ENCODE data around the gene NLRP7.
"Not testable (repeated sequence)": the region's sequence is repeated elsewhere in the genome, so short reads cannot be mapped to it uniquely, and the experiment has no call there.

The NLRP7 gene

DNA sequence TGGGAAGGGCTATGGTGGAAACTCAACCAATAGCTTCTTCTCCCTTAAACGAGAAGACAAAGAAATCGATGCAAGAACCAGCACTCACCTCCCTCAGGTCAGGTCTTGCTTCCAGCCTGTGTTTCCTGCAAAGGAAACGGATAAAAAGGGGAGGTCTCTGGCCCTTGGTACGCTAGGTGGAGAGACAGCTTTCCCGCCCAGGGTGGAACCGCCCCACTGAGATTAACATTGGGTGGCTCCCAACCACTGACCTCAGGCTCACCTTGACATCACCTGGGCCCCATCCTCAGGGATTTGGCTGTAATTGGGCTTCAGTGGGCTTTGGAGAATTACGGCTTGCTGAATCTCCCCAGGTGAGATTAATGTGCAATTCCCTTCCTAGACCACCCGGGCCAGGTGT, at the start of gene NLRP7:
Gene NLRP7 (minus strand): TSS at position 150 of the 400 bp plus-strand sequence.
- no peak for DNase-seq (ENCODE audit: low spot score)

GRCh38 chr19:54995561-54995960, 48.2 kb upstream of the NLRP7 start:
- no peak for DNase-seq (ENCODE audit: low spot score)

- DNase-seq (ENCODE audit: low spot score) = not testable (repeated sequence)
These were observed 42.2 kb upstream of the NLRP7 start for GRCh38 chr19:54989531-54989930.

GRCh38 chr19:54982562-54982961, 35.2 kb upstream of the NLRP7 start:
- not testable (repeated sequence) for DNase-seq (ENCODE audit: low spot score)

DNA sequence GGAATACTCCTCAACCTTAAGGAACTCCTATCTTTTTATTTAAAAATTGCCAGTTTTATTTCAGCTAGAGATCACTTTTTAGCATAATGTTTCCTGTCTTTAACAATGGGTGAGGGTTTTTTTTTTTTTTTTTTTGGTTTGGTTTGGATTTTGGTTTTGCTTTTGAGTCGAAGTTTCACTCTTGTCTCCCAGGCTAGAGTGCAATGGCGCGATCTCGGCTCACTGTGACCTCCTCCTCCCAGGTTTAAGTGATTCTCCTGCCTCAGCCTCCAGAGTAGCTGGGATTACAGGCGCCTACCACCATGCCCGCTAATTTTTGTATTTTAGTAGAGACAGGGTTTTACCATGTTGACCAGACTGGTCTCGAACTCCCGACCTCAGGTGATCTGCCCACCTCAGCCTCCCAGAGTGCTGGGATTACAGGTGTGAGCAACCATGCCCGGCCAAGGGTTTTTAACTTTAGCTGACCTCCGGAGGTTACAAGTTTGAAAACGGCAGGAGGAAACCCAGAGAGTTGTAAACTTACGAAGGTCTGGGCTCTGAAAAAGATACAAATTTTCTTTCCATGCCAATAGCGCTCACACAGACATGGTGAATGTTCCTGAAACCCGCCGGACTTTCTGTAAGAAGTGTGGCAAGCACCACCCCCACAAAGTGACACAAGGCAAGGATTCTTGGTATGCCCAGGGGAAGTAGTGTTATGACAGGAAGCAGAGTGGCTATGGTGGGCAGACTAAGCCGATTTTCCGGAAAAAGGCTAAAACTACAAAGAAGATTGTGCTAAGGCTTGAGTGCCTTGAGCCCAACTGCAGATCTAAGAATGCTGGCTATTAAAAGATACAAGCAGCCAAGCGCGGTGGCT, 26.1 kb upstream of the NLRP7 start:
- DNase-seq (ENCODE audit: low spot score) = not testable (repeated sequence)

DNA sequence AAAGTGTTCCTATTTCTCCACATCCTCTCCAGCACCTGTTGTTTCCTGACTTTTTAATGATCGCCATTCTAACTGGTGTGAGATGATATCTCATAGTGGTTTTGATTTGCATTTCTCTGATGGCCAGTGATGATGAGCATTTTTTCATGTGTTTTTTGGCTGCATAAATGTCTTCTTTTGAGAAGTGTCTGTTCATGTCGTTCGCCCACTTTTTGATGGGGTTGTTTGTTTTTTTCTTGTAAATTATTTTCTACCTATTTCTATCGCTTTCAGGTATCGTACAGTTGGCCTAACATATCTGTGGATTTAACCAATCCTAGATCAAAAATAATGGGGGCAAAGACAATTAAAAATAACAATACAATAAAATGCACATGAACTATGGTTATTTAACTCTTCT, 24.1 kb upstream of the NLRP7 start:
- not testable (repeated sequence) for DNase-seq (ENCODE audit: low spot score)

- no peak for DNase-seq (ENCODE audit: low spot score)
These were observed 22.3 kb upstream of the NLRP7 start for GRCh38 chr19:54969647-54970046.

DNA sequence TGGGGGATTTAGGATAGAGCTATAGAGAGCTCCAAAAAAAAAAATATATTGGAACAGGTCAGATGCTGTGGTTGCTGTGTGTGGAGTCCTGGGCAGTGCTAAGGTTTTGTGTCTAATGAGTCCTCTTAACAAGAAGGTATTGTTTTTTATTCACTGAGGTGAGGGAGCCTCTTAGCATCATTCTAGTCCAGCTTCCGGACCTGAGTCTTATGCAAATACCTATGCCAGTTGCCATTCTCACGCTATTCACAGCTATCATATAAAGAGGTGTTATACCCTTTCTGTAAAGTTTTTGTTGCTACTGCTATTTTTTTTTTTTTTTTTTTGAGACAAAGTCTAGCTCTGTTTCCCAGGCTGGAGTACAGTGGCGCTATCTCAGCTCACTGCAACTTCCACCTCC, 20.3 kb upstream of the NLRP7 start:
- DNase-seq (ENCODE audit: low spot score) = no peak

DNA sequence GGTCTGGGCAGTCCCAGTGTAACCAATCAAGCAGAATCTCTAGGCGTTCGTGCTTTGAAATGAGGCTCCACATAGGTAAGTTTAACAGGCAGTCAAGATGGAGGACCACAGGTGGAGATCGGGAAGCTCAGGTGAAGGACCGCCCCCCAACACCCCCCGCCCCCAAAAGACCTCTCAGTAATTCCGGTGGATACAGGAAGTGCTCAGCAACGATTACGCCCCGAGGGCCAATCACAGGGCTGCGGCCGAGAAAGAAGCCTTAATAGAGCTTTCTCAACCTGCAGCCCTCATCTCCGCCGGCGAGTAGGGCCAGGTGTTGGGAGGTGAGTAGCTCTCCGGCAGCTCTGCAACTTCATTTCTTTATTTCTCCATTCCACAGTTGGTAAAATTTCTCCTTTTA, 17.7 kb upstream of the NLRP7 start:
- DNase-seq (ENCODE audit: low spot score) = not testable (repeated sequence)

- DNase-seq (ENCODE audit: low spot score) = no peak
These were observed 12.5 kb upstream of the NLRP7 start for GRCh38 chr19:54959840-54960239.

- DNase-seq (ENCODE audit: low spot score) = no peak
These were observed 8.0 kb upstream of the NLRP7 start for GRCh38 chr19:54955376-54955775.

DNA sequence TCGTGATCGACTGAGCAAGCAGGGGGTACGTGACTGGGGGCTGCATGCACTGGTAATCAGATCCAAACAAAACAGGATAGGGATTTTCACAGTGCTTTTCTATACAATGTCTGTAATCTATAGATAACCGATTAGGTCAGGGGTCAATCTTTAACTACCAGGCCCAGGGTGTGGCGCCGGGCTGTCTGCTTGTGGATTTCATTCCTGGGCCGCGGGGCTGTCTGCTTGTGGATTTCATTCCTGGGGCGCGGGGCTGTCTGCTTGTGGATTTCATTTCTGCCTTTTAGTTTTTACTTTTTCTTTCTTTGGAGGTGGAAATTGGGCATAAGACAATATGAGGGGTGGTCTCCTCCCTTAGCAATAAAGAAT, 6.0 kb upstream of the NLRP7 start:
- DNase-seq (ENCODE audit: low spot score) = not testable (repeated sequence)

GRCh38 chr19:54952591-54953344, 5.4 kb upstream of the NLRP7 start:
- no peak for DNase-seq (ENCODE audit: low spot score)

DNA sequence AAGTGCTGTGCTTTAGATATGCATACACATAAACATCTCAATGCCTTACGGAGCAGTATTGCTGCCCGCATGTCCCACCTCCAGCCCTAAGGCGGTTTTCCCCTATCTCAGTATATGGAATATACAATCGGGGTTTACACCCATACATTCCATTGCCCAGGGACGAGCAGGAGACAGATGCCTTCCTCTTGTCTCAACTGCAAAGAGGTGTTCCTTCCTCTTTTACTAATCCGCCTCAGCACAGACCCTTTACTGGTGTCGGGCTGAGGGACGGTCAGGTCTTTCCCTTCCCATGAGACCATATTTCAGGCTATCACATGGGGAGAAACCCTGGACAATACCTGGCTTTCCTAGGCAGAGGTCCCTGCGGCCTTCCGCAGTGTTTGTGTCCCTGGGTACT, 3.2 kb upstream of the NLRP7 start:
- not testable (repeated sequence) for DNase-seq (ENCODE audit: low spot score)

DNA sequence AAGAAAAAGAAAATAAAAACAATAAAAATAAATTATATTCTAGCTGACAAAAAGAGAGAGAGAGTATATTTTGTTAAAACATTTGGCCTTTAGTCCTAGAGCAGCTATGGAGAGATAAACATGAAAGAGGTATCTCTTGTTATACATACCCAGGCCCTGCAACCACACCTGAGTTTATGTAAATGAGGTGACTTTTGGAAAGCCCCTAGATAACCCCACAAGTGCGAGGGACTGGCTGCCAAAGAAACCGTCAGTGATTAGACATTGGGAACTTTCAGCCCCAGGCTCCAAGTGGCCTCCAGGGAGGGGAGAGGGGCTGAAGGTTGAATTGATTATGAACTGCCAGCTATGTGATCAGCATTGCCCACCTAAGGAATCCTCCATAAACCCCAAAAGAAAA, 2.1 kb upstream of the NLRP7 start:
- no peak for DNase-seq (ENCODE audit: low spot score)

DNA sequence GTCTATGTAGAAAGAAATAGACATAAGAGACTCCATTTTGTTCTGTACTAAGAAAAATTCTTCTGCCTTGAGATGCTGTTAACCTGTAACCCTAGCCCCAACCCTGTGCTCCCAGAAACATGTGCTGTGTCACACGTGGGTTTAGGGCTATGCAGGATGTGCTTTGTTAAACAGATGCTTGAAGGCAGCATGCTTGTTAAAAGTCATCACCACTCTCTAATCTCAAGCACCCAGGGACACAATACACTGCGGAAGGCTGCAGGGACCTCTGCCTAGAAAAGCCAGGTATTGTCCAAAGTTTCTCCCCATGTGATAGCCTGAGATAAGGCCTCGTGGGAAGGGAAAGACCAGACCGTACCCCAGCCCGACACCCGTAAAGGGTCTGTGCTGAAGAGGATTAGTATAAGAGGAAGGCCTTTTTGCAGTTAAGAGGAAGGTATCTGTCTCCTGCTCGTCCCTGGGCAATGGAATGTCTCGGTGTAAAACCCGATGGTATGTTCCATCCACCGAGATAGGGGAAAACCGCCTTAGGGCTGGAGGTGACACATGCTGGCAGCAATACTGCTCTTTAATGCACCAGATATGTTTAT, 3.5 kb downstream of the NLRP7 start:
- not testable (repeated sequence) for DNase-seq (ENCODE audit: low spot score)

DNA sequence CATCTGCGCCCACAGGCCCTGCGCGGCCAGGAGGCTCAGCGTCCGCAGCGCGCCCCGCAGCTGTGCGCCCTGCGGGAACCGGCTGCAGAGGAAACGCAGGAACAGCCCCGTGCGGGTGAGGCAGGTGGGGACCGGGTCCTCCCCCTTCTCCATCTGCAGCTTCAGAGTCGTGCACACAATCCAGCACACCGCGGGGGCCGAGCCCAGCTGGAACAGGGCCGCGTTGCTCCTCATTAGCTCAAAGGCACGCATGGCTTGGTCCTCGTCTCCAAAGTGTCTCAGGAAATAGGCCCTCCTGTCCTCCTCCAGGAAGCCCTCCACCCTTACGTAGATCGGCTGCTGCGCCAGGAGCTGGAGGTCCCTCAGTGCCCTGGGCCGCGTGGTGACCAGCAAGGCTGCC, 7.8 kb downstream of the NLRP7 start:
- not testable (repeated sequence) for DNase-seq (ENCODE audit: low spot score)

DNA sequence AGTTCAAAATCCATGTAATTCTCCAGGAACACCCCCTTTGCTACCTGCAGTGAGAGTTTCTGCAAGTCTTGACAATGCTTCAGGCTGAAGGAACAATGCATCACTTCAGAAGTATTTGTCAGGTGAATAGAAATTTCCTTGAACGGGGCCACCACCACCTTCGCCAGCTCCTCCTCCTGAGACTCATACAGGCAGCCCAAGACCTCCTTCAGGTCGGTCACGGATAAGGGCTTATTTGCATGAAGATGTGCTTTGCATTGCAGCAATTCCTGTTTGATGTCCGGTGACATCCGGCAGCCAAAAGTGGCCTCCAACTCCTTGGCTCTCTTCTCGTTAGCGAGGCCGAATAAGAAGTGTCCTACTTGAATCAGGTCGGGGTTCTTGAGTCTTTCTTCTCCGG, 8.4 kb downstream of the NLRP7 start:
- no peak for DNase-seq (ENCODE audit: low spot score)

DNA sequence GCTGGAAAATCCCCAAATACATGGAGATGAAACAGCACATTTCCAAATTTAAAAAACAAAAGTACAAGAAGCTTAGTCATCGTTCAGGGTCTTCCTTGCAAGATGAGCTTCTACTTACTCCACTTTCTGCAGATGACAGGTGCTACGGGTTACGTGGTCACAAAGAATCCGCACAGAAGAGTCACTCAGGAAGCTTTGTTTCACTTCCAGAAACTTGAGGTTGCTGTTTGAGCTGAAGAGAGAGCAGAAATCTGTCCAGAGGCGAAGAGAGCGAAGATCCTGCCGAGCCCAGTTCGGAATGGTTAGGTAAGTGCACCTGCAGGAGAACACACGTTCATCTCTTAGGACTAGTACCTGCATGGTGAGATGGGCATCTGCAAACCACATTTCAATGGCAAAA, 9.4 kb downstream of the NLRP7 start:
- DNase-seq (ENCODE audit: low spot score) = no peak

GRCh38 chr19:54928299-54928698, 19.0 kb downstream of the NLRP7 start:
- DNase-seq (ENCODE audit: low spot score) = no peak

- no peak for DNase-seq (ENCODE audit: low spot score)
These were observed 24.1 kb downstream of the NLRP7 start for GRCh38 chr19:54923276-54923675.

GRCh38 chr19:54921082-54921481, 26.2 kb downstream of the NLRP7 start:
- DNase-seq (ENCODE audit: low spot score) = no peak
